GM21367 (cell line): Measurements from ENCODE around the gene SRSF12.

Experiments used
- ATAC-seq: cut with Tn5 transposase; IDR thresholded peaks from one replicate; pipeline ENCODE4 v1.9.1; 2021; ENCODE audit not compliant: unreplicated experiment

Gene SRSF12

DNA sequence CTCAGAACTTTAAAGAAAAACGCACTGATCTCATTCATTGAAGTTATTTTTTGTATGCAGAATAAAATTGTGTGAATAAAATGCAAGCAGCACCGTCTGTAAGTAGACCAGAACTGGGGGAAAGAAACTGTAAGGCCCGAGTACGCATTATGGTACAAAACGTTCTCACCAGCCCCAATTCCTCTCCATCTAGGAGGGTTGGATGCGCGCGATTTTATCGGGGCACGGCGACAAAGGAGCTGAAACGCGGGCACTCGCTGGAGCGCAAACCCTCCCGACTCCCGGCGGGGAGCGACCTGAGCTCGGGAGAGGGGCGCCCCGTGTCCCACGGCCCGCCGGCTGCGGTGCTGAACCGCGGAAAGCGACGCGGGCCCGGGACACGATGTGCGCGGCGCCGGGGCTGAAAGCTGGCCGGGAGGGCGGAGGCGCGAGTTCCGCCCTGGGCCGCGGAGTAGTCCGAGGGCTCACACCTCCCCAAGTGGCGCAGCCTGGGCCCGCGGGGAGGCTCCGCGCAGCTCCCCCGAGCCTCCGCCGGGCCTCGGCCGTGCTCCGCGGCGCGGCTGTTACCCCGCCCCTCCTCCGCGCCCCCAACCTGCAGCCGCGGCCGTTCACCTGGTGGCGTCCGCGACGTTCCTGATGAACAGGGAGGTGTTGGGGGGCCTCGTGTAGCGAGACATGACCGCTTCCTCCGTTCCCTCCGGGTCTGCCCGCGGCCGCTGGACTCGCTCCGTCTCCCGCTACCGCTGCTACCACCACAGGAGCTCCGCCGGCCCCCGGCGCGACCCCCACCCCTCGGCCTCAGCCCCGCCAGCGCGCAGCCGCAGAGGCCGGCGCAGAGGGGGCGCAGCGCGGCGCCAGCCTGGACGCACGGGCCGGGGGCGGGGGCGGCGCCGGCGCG lies at the start of gene SRSF12:
Gene SRSF12 (minus strand): TSS at position 861 of the 898 bp plus-strand sequence. CDS start 184 bp downstream, at position 677.
- ATAC-seq, result peak; percentile 86

DNA sequence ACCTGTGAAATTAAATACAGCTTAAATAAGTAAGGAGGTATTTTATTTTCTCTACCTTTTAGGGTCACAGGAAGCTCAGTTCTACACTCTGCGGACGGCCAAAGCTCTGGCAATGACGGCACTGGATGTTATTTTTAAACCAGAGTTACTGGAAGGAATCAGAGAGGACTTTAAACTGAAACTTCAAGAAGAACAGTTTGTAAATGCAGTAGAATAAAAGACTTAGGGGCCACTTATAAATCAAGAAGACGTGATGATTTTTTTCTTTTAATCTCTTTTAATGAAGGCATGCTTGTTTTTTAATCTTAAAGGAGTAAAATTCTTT lies 44.1 kb upstream of the SRSF12 start:
- ATAC-seq, result no peak

DNA sequence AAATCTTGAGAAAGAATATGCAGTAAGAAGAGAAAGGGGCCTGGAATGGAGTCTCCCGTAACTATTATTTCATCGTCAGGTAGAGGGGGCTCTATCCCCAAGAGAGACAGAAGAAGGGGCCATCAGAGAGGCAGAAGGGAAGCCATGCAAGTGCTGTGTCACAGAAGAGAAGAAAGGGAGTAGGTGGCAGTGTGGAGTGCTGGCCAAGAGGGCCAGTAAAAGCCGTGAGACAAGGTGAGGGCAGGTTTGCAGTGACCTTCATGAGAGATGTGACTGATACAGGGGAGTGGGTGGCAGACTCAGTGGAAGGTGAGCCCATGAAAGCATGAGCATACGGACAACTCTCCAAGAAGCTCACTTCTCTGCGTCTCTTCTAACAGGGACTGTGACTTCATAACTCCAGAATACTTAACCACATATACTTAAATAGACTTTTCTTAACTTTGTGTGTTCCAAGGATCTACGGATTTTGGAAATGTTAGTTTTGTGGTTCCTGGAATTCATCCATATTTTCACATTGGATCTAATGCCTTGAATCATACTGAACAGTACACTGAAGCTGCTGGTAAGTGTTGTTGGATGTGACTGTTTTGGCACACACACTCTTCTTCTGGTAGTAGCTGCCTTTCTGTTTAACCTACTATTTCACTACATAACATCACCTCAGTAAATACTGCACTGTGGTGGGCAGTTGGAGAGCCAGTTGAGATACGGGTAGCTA lies 43.6 kb upstream of the SRSF12 start:
- no peak for ATAC-seq

DNA sequence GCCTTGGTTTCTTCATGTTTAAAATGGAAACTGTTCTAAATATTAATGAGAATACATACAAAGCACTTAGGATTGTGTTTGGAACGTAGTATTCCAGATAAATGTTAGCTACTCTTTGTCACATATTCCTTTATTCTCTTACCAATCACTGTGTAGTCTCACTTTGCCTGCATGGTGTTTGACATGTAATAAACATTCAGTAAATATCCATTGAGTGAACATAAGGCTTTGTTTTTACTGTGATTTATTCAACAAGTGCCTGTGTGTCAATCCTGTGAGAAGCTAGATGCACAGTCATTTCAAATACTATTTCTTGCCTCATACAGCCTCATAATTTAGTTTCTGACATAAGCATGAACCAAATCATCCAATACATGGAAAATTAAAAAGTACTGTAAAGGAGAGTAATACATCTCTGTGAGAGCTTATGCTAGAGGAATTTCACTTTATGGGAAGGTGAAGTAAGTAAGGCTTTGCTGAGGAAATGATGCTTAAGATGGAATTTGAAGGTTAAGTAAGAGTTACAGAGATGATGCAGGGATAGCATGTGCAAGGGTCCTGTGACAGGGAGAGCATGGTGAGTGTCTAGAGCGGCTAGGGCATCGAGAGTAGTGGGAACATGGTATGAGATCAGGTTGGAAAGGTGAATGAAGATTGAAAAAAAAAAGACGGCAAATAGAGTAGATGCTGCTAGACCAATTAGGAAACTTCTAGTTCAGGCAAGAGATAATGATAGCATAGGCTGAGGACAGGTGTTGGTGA lies 42.6 kb upstream of the SRSF12 start:
- ATAC-seq, result no peak

DNA sequence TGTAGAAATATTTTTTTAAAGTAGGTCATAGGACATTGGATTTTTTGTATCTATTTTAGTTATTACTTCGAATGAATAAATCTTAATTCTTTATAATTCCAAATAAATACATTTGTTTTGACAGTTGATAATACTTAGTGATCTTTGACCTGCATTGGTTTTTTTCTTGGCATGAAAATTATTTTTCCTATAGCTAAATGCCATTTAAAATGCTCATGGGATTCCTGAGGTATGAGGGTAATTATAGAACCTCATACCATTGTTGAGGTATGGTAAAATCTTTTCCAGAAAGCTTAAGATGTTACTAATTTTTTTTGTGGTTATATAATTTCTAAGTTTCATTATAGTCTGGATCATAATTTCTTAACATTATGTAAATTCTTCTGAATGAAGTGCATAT lies 36.3 kb upstream of the SRSF12 start:
- no peak for ATAC-seq

GRCh38 chr6:89148016-89148750 lies 30.3 kb upstream of the SRSF12 start:
- no peak for ATAC-seq

GRCh38 chr6:89146718-89147700 lies 29.1 kb upstream of the SRSF12 start:
- peak; percentile 21 for ATAC-seq

DNA sequence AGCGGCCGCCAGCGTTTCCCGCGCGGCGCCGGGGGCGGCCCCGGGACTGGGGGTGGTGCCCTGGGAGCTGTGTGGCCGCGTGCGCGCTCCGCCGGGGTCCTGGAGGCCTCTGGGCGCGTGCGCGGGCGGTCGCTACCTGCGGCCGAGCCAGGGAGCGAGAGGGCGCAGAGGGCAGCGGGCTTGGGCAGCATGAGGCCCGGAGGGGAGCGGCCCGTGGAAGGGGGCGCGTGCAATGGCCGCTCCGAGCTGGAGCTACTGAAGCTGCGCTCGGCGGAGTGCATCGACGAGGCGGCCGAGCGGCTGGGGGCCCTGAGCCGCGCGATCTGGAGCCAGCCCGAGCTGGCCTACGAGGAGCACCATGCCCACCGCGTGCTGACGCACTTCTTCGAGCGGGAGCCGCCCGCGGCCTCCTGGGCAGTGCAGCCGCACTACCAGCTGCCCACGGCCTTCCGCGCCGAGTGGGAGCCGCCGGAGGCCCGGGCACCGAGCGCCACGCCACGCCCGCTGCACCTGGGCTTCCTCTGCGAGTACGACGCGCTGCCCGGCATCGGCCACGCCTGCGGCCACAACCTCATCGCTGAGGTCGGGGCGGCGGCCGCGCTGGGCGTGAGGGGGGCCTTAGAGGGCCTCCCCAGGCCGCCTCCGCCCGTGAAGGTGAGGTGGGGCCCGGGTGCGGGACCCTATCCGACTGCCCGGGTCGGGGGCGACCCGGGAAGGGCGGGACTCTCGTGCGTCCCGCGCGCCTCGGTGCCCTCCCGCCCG lies 28.3 kb upstream of the SRSF12 start, which contains the start of gene PM20D2:
Gene PM20D2 (plus strand): TSS at position 100 of the 762 bp plus-strand sequence. CDS start 90 bp downstream, at position 190.
- ATAC-seq, result peak; percentile 62

DNA sequence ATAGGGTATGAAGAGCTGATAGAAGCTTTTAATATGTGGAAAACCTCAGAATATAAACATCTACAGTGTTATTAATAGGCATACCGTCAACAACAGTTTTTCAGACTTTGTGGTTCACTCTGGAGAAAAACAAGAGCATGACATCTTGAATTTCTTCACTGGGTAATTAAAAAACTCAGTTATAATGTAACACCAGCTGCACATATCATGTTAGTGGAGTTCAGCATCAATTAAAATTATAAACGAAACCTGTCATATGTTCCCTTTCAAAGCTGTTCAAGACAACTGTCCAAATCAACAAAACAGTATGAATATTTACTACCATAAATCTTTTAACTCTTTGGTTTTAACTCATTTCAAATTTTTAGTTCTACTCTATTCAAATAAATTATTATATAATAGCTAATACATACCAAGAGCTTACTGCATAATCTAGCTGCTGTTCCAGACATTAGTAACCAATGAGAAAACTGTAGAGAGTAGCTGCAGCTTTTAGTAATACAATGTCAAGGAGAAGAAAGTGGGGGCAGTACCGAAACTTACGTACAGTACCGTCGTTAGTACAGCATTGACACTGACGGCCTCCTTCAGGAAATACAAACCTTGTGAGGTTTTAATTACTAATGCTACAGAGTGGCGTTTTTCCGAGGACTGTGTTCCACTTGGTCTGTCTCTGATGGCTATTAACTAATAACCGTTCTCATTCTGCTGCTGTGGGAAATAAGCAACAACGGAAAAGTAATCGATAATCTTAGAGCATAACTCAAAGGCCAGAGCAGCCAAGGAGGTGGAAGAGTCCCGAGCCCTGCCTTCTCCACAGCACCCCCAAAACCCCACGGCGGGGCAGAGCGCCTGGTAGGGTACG lies 27.5 kb upstream of the SRSF12 start:
- ATAC-seq, result peak; percentile 51

DNA sequence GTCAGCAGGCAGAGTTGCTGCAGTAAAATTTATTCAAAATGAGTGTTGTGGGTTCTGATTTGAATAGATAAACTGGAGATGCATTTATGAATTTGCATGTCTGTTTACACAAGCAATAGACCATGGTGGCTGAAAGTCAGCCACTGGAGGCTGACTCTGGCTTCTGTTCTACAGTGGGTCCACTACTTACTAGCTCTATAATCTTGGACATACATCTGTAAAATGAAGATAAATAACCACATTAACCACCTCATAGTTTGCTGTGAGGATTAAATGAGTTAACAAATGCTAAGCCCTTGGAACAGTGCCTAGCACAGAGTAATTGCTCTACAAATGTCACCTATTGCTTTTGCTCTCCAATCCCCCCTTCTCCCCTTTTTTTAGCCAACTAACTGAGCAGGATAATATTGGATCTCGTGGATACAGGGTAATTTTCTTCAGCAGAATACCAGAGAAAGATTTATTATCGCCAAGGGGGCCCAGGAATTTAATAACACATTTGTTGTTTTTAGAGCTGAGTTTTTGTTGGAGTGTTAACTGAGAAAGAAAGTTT lies 26.6 kb upstream of the SRSF12 start:
- ATAC-seq, result no peak

- ATAC-seq, result no peak
Measured at GRCh38 chr6:89140347-89141156, 22.7 kb upstream of the SRSF12 start.

GRCh38 chr6:89139509-89140346 lies 21.9 kb upstream of the SRSF12 start:
- ATAC-seq, result no peak

- no peak for ATAC-seq
Measured at GRCh38 chr6:89138173-89138572, 20.3 kb upstream of the SRSF12 start.

DNA sequence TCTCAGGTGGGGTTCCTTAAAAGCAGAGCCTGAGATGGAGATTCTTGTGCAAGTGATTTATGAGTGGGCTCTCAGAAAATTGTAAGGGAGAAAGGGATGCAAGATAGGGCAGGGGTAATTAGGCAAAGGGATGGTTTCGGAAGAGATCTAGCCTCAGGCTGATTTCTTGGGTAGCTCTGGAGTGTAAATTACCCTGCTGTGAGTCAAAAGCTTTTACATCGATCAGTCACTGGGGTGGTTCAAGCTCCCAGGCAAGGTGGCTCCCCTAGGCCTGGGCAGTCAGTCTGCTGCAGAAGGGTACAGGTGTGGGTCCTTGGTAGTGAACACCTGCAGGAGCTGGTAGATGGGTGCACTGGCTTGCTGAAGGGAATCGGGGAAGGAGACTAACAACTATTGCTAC lies 16.9 kb upstream of the SRSF12 start:
- ATAC-seq, result no peak

- no peak for ATAC-seq
Measured at GRCh38 chr6:89133981-89134380, 16.1 kb upstream of the SRSF12 start.

DNA sequence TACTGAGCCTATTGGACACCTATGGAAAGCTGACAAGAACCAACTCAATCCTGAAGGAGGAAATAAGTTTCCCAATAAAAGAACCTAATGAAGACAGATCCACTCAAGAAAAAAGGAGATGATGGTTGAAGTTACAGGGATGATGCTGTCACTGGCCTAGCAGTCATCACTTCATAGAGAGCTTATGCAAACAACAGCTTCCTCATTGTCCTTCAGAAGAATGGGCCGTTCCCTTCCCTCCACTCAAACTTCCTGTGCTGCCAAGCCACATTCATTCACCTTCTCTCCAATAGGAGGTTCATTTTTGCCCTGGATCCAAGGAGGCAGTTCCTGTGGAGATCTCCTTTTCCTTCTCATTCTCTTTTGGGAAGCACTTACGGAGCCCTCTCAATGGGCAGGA lies 14.2 kb upstream of the SRSF12 start:
- ATAC-seq, result no peak
